NCI-H2029 treated with DMSO at 0.1 percent for 48 hours (cell line): ENCODE data around the gene BCO1.
A peak's percentile ranks its signal among the peaks of the same experiment; 100 is the strongest.
"Not testable (repeated sequence)": the region's sequence is repeated elsewhere in the genome, so short reads cannot be mapped to it uniquely, and the experiment has no call there.

Source experiments
- DNase-seq: peaks from one replicate; lab custom pipeline; 2025; lab: John Stamatoyannopoulos, UW

BCO1 gene, protein sequence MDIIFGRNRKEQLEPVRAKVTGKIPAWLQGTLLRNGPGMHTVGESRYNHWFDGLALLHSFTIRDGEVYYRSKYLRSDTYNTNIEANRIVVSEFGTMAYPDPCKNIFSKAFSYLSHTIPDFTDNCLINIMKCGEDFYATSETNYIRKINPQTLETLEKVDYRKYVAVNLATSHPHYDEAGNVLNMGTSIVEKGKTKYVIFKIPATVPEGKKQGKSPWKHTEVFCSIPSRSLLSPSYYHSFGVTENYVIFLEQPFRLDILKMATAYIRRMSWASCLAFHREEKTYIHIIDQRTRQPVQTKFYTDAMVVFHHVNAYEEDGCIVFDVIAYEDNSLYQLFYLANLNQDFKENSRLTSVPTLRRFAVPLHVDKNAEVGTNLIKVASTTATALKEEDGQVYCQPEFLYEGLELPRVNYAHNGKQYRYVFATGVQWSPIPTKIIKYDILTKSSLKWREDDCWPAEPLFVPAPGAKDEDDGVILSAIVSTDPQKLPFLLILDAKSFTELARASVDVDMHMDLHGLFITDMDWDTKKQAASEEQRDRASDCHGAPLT

DNA sequence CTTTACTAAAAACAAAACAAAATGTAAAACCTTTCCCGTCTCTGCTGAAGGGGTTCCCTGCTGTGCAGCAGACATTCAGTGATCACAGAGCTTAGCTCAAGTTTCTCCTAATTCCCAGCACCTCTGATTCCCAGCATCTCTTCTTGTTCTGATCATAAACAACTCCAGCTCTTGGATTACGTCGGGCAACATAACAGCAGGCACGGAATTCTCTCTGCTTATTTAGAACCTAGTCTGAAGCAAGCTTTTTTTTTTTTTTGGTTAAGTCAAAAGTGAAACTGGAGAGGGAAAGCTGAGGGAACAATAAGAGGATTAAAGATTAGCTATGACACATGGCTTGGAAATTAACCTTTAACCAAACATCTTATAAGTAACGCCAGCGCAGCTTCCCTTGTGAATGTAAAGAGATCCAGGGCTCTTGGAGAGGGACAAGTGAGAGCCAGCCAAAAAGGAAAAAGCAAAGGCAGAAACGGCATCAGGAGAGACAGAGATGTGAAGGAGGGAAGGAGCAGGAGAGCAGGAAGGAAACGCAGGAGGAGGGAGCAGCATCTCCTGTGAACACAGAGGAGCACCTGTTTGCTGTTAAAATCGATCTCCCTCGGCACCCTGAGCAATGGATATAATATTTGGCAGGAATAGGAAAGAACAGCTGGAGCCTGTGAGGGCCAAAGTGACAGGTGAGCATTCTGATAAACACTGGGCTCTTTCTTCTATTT is at the start of gene BCO1:
TSS of gene BCO1 (plus strand) at position 394 of the 716 bp plus-strand sequence. CDS start at position 614, 220 bp downstream.
- DNase-seq = peak; percentile 1

DNA sequence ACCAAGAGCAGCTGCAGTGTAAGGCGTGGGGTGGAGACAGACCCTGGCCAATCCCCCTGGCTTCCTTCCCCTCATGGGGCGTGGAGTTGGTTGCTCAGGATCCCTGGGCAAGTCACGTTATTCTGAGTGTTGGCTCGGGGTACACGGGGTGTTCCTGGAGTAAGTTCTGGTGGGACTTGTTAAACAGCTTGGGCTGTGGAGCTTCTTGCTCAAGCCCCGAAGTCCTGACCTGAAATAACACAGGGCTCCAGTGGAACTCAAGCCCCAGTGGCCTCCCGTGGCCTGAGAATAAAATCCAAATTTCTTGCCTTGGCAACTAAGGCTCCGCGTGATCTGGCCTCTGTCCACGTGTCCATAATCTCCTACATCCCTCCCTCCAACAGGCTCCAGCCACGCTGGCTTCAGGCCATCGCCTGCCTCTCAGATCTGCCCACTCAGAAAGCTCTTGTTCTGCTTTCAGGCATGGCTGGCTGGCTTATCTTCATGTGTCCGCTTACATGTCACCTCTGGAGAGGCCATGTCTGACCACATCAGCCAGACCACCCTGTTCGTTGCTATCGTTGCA is 49.3 kb upstream of the BCO1 start:
- DNase-seq = no peak

DNA sequence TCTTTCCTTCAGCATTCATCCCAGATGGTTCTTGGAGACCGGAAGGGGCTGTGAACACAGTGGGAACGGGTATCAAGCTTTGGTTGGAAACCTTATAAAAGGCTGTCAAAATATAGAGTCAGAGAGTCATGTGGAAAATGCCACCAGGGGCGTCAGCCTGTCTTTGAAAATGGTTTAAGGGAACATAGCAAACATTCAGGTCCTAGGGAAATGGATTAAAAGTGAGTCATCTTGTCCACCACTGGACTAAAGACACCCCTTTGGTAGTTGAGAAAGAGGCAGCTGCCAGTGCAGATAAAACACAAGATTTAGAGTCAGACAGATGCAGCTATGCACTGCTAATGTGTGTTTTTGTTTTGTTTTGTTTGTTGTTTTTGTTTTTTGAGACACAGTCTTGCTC is 47.8 kb upstream of the BCO1 start:
- DNase-seq = no peak

DNA sequence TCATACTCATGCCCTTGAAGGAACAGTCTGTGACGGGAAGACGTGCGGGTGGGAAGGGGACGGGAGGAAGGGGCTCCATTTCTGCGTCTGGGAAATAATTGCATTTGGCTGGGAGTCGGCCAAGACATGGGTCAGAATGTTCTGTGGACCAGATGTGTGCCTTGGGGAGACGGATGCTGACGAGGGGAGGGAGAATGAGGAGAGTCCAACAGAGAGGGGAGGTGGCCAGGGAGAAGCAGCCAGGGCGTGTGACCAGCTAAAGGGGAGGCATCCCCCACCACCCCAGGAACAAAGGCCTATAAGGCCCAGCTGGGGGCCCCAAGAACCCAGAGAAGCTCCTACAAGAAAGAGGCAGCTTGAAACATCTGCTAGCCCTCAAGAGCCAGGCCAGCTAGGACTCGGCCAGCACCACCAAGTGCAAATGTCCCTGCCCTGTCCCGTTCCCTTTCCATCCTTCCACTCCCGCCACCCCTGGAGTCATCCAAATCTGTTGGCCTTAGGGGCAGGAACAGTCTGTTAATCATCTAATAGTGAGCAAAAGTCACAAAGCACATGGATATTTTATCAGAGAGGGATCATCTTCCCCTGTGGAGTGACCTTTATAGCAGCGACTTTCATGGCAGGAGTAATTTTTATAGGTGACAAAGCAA is 42.5 kb upstream of the BCO1 start:
- DNase-seq = no peak

DNA sequence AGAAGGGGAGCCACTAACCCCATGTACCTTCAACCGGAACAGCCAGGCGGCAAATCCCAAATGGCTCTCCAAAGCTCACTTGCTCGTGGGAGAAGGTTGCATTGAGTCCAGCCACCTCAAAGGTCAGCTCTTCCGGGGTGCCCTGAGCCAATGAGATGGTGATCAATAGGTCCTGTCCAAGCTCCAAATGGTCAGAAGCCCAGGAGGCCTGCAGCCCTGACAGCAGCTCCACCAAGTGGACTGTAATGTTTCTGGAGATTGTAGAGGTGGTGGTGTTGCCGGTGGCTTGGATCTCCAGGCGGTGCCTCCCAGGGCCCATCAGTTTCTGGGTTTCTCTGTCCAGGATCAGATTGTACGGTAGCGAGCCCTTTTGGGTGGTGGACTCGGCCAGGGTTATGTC is 39.9 kb upstream of the BCO1 start:
- DNase-seq = no peak

DNA sequence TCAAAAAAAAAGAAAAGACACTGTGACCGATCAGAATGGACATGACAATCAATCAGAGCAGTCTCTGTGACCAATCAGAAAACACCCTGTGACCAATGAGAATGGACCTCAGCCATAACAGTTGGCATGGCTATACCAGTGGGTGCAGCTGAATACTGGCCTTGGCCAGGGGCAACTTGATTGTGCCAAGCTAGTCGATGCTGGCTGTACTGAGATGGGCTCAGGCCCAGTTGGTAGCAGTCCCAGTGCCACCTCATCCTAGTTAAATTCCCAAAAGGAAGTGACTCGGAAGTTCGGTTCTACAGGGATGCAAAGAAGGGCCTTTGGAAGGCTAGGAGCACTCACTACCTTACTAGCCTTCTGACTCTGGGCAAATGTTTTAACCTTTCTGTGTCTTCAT is 37.2 kb upstream of the BCO1 start:
- no peak for DNase-seq

DNA sequence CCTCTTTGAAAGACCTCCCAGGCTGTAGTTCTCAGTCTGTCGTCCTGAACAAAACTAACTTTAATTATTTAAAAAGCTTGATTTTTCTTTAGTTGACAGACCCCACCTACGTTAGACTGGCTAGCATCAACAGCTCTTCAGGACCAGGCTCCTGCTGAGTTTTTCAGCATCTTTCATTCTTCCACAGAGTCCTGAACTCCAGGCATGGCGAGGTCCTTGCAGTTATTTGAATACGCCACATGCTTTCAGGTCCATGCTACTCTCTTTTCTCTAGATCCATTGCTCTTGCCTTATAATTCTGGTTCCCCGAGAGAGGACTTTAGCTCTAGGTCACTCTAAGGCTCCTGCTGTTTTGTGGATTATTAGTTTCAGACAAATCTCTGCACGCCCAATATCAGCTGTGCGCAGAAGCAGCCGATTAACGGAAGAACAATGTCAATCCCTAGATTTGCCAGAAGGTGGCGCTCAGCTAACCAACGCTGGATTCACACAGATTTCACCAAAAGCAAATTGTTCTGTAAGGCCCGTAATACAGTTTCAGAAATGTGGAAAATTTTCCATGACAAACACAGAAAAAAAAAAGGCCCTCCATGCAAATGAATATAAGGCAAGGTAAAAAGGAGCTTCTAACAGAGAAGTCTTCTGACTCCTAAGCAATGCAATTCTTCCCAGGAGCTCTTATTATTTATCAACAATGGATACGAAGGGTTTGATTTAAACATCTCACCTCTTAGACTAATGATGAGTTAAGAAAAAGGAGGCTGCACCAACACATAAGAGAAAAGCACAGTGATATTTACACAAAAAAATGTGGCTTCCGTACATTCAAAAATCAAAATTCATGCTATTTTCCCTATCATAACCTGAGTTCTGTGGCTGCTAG is 33.5 kb upstream of the BCO1 start:
- DNase-seq = no peak

DNA sequence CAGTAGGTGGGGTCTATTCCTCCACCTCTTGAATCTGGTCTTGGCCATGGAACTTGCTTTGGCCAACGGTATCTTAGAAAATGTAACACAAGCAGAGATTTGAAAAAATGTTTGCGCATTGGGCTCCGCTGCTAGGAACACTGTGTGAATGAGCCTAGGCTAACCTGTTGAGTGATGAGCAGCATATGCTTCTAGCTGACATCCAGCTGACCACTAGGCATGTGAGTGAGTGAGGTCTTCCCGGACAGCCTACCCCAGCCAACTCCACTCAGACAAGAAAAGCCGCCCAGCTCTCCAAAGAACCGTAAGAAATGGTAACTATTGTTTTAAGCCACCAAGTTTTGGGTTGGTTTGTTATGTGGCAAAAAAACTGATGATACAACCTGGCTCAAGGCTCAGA is 31.4 kb upstream of the BCO1 start:
- DNase-seq = no peak

DNA sequence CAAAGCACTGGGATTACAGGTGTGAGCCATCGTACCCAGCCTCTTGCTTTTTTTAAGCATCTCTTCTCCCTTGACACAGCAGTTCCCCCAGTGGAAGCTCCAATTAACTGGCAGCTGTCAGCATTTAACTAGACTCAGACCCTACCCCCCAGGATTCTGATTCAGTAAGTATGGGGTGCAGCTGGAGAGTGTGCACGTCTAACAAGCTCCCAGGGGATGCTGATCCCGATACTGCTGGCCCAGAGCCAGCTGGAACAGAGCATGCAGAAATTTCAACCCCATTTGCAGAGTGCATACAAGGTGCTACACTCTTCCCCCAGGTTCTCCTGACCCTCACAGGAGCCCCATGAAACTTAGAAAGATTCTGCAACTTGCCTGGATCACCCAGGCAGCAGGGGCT is 27.7 kb upstream of the BCO1 start:
- no peak for DNase-seq

DNA sequence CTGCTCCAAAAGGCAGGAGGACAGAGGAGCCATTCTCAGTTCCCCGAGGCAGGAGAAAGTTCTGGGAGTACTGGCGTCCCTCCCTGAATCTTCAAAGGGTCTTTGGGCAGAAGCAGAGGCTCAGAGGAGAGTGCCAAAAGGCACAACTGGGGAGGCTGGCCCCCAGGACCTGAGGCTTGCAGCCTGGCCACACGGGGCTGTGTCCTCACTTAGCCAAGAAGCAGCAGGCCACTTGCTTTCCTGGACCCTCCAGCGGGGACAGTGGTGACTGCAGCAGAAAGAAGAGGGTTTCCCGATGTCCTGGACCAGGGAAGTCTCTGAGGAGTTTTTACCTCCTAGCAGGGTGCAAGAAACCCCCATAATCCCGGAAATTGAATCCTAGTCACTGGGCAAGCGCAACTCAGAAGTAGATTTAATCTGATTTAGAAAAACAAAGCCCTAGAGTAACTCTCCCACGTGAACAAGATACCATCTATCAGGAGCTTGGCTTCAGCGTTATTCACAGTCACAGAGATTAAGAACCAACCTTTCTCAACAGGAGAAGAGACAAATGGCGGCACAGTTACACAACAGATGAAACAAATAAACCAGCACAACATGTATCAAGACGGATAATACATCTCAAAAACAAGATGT is 25.5 kb upstream of the BCO1 start:
- no peak for DNase-seq

DNA sequence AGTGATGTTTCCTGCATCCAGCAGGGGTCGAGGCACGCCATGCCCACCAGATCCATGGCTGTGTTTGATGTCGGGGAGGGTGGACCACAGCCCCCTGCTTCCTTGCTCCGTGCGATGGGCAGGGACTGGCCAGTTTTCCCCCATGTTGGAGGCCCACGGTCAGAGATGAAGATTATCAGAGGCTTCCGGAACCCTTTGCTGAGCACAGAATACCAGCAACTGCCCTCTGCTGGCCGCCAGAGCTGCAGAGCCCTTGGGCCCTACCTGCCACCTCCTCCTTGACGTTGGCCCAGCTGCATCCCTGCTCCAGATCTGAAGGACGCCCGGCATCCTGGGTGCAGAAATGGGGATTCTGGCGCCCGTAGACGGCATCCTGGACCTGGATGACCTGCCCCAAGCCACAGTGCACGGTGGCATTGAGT is 23.7 kb upstream of the BCO1 start:
- no peak for DNase-seq

DNA sequence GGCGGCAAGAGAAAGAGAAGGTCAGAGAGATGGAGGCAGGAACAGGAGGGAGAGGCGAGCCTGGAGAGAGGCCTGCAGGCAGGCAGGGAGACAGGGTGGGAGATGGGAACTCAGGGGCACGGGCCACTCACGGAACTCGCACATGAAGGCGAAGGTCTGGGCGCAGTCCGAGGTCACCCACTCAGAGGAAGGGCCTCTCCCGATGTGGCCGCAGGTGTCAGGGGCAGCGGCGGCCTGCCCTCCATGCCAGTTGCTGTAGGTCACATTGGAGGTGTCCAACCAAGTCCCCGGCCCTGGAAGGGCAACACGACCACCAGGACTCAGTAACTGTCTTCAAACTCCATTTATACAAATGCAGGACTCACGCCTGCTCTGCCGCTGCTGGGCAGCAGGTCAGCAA is 22.4 kb upstream of the BCO1 start:
- no peak for DNase-seq

DNA sequence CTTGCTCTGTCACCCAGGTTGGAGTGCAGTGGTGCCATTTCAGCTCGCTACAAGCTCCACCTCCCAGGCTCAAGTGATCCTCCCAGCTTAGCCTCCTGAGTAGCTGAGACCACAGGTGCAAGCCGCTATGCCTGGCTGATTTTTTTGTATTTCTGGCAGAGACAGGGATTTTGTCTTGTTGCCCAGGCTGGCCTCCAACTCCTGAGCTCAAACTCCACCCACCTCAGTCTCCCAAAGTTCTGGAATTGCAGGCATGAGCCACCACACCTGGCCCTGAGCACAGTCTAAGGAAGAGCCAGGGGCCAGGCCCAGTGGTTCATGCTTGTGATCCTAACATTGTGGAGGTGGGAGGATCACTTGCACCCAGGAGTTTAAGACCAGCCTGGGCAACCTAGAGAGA is 21.8 kb upstream of the BCO1 start:
- no peak for DNase-seq

DNA sequence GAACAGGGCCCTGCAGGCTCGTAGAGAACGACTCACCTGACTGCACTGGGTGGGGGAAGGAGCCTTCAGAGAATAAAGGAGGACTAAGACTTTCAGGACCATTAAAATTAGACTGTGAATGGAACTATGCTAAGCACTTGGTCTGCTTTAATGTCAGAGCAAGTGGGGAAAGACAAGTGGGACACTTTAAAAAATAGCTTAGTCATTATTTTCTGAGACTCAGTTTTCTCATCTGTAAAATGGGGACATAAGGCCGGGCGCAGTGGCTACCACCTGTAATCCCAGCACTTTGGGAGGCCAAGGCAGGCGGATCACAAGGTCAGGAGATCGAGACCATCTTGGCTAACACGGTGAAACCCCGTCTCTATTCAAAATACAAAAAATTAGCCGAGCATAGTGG is 19.3 kb upstream of the BCO1 start:
- no peak for DNase-seq

DNA sequence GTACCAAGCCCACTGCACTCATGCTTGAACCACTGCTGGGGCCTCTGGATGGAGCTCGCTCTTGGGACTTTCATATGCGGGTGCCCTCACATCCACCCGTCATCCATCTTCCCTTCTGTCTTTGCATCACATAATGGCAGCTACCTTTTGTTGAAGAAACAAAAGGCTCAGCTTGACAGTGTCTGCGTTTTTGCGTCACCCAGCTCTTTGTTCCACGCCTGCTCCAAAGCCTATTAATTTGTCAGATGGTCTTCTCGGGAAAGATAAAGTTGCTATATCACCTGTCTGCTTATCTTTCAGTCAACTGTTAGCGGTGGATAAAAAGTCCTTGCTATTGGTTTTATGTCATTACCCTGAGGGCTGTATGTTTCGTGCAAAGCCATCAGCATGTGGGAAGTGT is 18.1 kb upstream of the BCO1 start:
- no peak for DNase-seq

DNA sequence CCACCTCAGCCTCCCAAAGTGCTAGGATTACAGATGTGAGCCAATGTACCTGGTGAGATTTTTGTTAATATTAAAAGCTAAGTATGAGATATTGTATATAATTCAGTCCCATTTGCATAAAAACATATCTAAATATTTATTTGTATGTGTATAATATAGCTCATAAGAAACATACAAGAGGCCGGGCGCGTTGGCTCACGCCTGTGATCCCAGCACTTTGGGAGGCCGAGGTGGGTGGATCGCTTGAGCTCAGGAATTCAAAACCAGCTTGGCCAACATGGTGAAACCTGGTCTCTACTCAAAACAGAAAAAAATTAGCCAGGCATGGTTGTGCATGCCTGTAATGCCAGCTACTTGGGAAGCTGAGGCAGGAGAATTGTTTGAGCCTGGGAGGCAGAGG is 16.8 kb upstream of the BCO1 start:
- DNase-seq = no peak

DNA sequence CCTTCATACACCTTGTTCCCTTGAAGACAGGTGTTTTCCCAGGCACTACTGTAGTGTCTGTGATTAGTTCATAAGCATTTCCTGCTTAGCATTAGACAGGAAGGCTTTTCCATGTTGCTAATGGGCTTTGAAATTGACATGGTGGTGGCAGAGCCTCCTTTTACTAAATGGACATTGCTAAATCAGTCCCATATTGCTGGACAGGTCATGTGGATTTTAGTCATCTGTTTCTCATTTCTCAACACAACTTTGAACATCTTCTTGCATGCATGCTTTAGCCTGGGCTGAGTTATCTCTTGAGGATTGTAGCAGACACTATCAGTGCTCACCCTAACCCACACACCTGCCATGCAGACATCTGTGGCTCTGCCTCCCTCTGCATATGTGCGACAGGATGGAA is 13.7 kb upstream of the BCO1 start:
- no peak for DNase-seq

DNA sequence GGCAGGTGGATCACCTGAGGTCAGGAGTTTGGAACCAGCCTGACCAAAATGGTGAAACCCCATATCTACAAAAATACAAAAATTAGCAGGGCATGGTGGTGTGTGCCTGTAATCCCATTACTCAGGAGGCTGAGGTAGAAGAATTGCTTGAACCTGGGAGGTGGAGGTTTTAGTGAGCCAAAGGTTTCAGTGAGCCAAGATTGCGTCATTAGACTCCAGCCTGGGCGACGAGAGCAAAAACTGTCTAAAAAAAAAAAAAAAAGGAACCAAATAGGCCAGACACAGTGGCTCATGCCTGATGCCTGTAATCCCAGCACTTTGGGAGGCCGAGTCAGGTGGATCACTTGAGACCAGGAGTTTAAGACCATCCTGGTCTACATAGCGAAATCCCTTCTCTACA is 12.8 kb upstream of the BCO1 start:
- DNase-seq = not testable (repeated sequence)

DNA sequence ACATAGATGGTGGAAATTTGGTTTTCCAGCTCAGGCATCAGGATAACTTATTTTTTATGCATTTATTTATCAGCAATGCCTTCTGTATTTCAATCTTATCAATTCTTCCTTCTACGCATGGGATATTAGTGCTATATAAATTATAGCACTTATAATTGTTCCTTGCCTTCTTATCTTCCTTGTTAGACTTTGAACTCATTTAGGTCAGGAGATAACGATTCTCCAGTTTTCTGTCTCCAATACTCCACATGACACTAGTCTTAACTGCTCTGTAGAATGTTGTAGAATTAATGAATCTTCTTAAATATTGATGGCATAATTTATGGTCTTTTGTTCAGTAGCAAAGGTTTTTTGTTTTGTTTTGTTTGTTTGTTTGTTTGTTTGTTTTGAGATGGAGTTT is 10.7 kb upstream of the BCO1 start:
- no peak for DNase-seq

DNA sequence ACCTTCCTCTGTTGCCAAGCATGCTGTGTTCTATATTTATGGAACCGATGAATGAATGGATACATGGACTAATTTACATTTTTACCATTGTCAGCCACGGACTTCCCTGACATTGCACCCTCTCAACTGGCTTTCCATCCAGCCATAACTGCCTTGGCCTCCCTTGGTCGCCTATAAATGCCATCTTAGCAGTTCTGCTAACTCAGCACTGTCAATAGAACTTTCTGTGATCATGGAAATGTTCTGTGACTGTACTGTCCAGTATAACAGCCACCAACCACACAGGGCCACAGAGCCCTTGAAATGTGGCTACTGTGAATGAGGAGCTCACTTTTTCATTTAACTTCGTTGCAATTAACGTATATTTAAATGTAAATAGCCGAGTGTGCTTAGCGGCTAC is 8.7 kb upstream of the BCO1 start:
- no peak for DNase-seq

DNA sequence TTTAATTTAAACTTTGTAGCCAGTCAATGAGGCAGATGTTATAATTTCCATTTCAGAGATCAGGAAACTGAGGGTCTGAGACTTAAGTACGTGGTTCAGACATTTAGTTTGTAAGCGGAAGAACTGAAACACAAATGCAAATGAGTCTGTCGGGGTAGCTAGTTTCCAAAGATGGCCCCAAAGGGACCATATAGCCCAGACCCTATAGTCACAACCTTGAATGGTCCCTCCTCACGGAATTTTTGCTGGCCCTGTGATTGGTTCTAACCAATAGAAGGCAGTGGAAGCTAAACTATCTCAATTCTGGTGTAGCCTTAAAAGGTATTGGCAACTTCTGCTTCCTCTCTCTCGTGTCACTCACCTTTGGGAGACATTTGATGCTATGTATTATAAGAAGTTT is 7.5 kb upstream of the BCO1 start:
- DNase-seq = no peak
